NCI-H82 (cell line): Measurements from ENCODE around the gene SLC39A1.

ENCODE experiments used
- DNase-seq: peaks from one replicate; lab custom pipeline; 2025; lab: John Stamatoyannopoulos, UW

SLC39A1 gene

GRCh38 chr1:153953859-153954365 lies 9.4 kb downstream of the SLC39A1 start:
- DNase-seq, result no peak

GRCh38 chr1:153951801-153952200 lies 11.5 kb downstream of the SLC39A1 start:
- no peak for DNase-seq

- no peak for DNase-seq
These were observed 12.2 kb downstream of the SLC39A1 start for GRCh38 chr1:153951183-153951582.

- DNase-seq, result peak; percentile 93
These were observed 16.6 kb downstream of the SLC39A1 start, which contains the start of gene DENND4B for GRCh38 chr1:153946622-153947241. DENND4B (minus strand) TSS chr1:153946718; CDS start chr1:153944374, 2,344 bp downstream.

GRCh38 chr1:153945795-153946621 lies 17.3 kb downstream of the SLC39A1 start:
- DNase-seq, result peak; percentile 79

- no peak for DNase-seq
These were observed 18.1 kb downstream of the SLC39A1 start for GRCh38 chr1:153945131-153945794.

- no peak for DNase-seq
These were observed 18.6 kb downstream of the SLC39A1 start for GRCh38 chr1:153944827-153945117.

- DNase-seq, result peak; percentile 53
These were observed 19.1 kb downstream of the SLC39A1 start for GRCh38 chr1:153944005-153944826.

- no peak for DNase-seq
These were observed 20.4 kb downstream of the SLC39A1 start for GRCh38 chr1:153942766-153943549.

GRCh38 chr1:153941826-153942725 lies 21.3 kb downstream of the SLC39A1 start:
- DNase-seq, result no peak

- DNase-seq, result no peak
These were observed 22.6 kb downstream of the SLC39A1 start for GRCh38 chr1:153940756-153941155.

- no peak for DNase-seq
These were observed 23.9 kb downstream of the SLC39A1 start for GRCh38 chr1:153939476-153939875.

- DNase-seq, result no peak
These were observed 24.3 kb downstream of the SLC39A1 start for GRCh38 chr1:153938996-153939395.

- DNase-seq, result no peak
These were observed 26.0 kb downstream of the SLC39A1 start for GRCh38 chr1:153937331-153937730.

- DNase-seq, result no peak
These were observed 27.1 kb downstream of the SLC39A1 start for GRCh38 chr1:153936011-153936802.

- no peak for DNase-seq
These were observed 28.6 kb downstream of the SLC39A1 start for GRCh38 chr1:153934746-153935145.

GRCh38 chr1:153933955-153934354 lies 29.4 kb downstream of the SLC39A1 start:
- no peak for DNase-seq

GRCh38 chr1:153933430-153933829 lies 29.9 kb downstream of the SLC39A1 start:
- no peak for DNase-seq
